Stimulated activated CD4-positive, alpha-beta T cell treated with anti-CD3 and anti-CD28 coated beads, Interleukin-1b, Interleukin-23, amount 100 ng/mL, for 4 hours (primary cell): ENCODE data around the gene PDZD11.
"Not testable (repeated sequence)": the region's sequence is repeated elsewhere in the genome, so short reads cannot be mapped to it uniquely, and the experiment has no call there.

Experiments used
- DNase-seq, 2 donors: peaks; one replicate each; pipeline ENCODE4 v3.0.0-alpha.2; 2020; ENCODE audit warnings: low read depth in 2 of 2

The PDZD11 gene, protein sequence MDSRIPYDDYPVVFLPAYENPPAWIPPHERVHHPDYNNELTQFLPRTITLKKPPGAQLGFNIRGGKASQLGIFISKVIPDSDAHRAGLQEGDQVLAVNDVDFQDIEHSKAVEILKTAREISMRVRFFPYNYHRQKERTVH

DNA sequence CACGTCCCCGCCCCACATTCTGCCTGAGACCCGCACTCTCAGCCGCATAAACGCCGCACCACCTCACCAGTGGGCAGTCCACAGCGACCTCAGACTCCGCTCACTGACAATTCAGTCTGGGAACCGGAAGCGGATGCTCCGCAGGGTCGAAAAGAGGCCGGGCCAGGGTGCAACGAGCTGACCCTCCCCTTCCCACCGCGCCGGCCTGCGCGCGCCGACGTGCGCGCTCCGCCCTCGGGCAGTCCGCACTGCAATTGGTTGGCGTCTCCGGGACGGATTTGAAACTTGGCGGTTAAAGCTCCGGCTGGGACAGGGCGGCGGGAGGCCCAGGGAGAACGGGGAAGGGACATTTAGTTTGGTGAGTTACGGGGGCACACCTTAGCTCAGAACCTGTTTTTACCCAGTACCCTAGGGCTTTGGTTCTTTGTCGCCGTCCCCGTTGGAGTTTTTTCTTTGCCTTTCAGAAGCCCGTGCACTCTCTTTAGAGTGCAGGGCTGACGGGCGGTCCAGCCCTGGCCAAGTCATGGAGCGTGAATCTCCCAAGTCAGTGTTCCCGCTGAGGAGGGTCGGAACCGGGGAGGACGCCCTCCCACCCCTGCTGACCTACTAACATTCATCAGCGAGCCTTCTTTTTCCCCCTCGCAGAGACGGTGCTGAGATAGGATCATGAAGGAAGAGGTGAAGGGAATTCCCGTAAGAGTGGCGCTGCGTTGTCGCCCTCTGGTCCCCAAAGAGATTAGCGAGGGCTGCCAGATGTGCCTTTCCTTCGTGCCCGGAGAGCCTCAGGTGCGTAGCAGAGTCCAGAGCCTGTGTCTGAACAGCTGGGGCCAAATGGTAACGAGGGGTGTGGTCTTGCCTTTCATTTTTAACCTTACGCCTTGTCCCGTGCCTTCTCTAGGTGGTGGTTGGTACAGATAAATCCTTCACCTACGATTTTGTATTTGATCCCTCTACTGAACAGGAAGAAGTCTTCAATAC lies at the start of gene PDZD11, which contains the start of gene KIF4A:
Gene PDZD11, minus strand, starts transcription at position 135 of the 978 bp plus-strand sequence. CDS start 586 bp downstream, outside the sequence.
Gene KIF4A, plus strand, starts transcription at position 312 of the 978 bp plus-strand sequence. Its CDS starts 355 bp downstream, at position 667.
- DNase-seq = peak; percentile 41 to 59

DNA sequence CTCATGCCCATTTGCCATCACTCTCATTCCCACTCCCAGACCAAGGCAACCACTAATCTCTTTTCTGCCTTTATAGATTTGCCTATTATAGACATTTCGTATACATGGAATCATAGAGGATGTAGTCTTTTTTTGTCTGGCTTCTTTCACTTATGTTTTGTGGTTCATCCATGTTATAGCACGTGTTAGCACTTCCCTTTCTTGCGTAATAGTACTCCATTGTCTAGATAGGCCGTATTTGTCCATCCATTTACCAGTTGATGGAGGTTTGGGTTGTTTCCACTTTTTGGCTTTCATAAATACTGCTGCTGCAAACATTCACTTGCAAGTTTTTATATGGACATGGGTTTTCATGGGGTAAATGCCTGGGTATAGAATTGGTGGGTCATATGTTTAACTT lies 48.6 kb upstream of the PDZD11 start:
- no peak for DNase-seq

GRCh38 chrX:70336767-70337166 lies 47.0 kb upstream of the PDZD11 start:
- DNase-seq = no peak

- no peak for DNase-seq
Measured at GRCh38 chrX:70332600-70332999, 42.9 kb upstream of the PDZD11 start.

DNA sequence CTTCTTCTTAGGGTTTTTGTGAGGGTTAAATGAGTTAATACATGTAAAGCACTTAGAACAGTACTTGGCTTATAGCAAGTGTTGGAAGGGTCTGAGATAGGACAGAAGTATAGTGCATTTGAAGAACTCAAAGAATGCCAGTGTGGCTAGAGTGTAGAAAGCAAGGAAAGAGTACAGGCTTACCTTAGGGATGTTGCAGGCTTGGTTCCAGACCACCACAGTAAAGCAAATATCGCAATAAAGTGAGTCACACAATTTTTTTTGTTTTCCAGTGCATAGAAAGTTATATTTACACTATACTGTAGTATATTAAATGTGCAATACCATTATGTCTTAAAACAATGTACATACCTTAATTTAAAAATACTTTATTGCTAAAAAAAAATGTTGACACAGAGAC lies 41.4 kb upstream of the PDZD11 start:
- DNase-seq = no peak

- no peak for DNase-seq
Measured at GRCh38 chrX:70324326-70324725, 34.6 kb upstream of the PDZD11 start.

DNA sequence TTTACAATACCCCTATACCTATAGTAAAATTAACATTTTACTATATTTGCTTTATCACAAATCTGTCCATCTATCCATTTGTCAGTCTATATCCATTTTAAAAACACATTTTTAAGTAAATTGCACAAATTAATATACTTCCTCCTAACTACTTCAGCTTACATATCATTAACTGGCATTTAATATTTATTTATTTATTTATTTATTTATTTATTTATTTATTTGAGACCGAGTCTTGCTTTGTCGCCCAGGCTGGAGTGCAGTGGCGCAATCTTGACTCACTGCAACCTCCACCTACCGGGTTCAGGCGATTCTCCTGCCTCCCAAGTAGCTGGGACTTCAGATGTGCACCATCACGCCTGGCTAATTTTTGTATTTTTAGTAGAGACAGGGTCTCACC lies 33.9 kb upstream of the PDZD11 start:
- not testable (repeated sequence) for DNase-seq

- no peak for DNase-seq
Measured at GRCh38 chrX:70322784-70323183, 33.1 kb upstream of the PDZD11 start.

DNA sequence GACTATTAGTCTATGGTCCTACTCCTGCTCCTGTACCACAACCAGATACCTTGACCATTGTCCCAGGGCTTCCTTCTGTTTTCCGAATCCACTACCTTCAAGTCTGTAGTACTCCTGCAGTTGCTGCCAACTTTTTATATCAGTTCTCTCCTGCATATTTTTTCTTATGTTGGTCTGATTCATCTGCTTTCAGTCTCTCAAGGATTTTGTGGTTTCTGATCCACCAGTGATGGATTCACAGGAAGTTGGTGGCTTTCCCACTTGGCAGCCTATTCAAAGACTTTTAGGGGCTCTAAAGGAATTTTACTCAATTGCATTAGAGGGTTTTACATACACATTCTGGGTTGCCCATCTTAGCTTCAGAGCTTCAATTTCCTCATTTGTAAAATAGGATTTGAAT lies 23.8 kb upstream of the PDZD11 start:
- no peak for DNase-seq

DNA sequence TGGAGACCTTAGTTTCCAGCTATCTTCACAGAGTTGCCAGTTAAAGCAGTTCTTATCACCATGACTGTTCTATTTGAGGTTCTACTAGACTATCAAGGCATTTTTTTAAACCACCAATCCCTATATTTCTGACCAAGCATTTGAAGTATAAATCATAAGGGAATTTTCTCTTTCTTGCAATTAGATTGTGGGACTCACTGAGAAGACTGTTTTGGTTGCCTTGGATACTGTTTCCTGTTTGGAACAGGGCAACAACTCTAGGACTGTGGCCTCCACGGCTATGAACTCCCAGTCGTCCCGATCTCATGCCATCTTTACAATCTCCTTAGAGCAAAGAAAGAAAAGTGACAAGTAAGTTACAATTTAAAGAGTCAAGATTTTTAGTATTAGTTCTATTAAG lies 12.0 kb upstream of the PDZD11 start:
- DNase-seq = no peak

DNA sequence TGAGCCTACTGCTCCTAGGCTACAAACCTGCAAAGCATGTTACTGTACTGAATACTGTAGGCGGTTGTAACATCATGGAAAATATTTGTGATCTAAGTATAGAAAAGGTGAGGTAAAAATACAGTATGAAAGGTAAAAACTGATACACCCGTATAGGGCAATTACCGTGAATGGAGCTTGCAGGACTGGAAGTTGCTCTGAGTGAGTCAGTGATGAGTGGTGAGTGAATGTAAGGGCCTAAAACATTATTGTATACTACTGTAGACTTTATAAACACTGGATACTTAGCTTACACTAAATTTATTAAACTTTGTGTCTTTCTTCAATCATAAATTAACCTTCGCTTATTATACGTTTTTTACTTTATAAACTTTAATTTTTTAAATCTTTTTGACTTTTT lies 3.9 kb upstream of the PDZD11 start:
- no peak for DNase-seq

DNA sequence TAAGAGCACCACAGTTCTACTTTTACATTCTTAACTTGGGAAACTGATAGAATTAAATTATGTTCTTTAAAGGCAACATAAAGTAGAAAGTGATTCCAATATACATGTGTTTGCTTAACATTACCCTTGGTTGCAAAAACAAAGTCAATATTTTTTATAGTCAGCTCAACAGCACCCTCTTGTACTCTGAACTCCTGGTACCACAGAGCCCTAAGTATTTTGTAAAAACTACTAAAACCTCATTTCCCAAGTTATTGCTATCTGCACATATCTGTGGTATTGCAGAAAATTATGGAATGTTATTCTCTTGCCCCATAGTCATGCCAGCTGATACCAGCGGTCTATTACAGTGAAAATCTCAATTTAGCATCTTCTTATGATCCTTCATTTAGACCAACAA lies 3.1 kb upstream of the PDZD11 start:
- DNase-seq = no peak

DNA sequence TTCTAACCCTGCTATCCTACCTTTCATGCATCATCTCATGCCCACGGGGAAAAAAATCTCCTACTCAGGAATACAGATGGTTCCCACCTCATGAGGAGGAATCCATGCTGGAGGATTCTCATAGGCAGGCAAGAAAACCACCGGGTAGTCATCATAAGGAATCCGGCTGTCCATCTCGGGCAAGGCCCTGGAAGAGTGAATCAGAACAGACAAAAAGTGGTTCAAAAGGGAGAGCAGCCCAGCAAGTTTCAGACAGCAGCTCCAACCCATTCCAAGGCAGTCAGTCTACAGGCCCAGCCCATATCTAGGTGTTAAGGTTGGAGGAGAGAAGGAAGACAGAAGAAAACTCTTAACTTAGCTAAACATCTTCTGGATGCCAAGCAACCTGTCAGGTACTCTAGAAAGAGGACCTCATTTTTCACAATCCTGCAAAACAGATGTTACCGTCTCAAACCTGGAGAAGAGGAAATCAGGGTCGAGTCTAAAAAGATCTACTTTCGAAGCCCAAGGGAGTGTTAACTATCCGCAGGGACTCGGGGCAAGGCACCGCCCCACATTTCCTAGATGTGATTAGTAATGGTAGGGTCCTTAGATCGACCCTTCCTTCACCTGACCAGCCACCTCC lies 447 bp downstream of the PDZD11 start:
- no peak for DNase-seq

DNA sequence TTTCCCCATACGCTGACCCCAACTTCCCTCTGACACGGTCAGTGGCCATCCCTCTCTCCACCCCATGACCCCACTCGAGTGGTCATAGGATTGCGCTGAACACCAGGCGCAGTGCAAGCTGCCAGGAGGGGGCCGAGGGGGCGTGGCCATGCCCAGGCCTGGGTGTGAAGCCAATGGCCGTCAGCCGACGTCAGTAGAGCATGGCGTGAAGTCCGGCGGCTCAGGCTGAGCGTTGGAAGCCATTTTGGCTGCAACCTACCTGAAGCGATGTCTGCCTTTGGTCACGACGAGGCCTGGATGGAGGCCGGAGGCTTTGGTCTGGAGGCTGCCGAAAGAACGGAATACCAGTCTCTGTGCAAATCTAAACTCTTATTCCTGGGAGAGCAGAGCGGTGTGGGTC lies 7.8 kb downstream of the PDZD11 start, which contains the start of gene RAB41:
Gene RAB41, plus strand, starts transcription at position 222 of the 400 bp plus-strand sequence. Its CDS starts 46 bp downstream, at position 268.
- no peak for DNase-seq

DNA sequence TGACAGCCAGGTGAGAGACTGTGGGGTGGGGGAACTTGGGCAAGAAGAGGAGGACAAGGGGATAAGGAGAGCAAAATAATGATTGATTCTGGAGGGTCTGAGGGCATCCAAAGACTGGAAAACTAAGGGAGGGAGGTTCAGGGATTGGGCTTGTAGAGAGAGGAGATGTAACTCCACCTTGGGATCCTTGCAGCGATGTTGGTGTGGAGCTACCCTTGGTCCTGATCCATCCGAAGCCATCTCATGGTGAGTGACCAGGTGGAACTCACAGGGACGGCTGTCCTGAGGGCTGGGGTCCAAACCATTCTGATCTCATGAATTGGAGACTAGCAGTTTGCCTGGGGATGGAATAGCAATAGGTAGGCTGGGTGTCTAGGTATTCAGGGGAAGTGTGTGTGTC lies 9.2 kb downstream of the PDZD11 start:
- DNase-seq = no peak

DNA sequence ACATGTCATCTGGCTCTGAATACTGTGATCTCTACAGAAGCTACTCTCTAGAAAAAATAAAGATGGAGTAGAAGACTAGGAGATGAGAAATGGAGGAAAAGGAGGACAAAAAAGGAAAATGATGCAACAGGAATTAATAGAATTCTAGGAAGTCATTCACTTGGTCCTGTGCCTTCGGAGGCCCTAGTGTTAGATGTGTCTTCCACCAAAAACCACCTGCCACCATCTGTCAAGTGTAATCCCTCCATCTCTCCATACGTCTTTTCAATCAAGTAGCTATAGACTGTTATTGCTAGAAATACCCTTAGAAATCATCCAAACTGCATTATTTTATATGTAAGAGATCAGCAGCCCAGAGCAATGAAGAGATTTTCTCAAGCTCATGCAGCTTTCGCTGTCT lies 10.6 kb downstream of the PDZD11 start:
- DNase-seq = no peak

DNA sequence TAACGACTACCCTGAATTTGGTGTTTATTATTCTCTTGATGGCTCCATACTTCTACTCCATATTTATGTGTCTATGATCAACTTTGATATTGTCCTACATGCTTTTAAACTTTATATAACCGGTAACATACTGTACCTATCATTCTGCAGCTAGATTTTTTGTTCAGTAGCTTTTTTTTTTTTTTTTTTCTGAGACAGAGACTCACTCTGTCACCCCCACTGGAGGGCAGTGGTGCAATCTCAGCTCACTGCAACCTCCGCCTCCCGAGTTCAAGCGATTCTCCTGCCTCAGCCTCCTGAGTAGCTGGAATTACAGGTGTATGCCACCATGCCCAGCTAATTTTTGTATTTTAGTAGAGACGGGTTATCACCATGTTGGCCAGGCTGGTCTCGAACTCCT lies 15.7 kb downstream of the PDZD11 start:
- not testable (repeated sequence) for DNase-seq

DNA sequence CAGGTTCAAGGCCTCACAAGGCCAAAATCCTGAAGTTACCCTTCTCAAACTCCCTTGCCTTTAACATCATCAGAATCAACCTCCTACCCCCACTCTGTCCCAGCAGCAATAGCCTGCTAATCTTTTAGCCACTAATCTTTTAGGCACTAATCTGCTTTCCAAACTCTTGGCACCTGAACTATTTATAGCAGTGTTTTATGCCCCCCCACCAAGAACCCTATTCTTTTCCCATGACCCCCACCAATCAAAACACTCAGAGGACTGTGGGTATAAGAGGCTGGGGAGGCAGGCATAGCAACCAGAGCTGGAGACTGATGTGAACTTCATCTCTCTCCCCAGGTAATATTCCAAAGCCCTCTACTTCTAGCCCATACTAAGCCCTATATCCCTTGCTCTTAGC lies 21.7 kb downstream of the PDZD11 start, which contains the start of gene ARR3:
Gene ARR3, plus strand, starts transcription at position 301 of the 400 bp plus-strand sequence. CDS start 1,052 bp downstream, outside the sequence.
- DNase-seq = no peak

GRCh38 chrX:70264784-70265183 lies 24.9 kb downstream of the PDZD11 start:
- no peak for DNase-seq

GRCh38 chrX:70262952-70263567 lies 26.7 kb downstream of the PDZD11 start:
- DNase-seq = peak; percentile 2 to 4

DNA sequence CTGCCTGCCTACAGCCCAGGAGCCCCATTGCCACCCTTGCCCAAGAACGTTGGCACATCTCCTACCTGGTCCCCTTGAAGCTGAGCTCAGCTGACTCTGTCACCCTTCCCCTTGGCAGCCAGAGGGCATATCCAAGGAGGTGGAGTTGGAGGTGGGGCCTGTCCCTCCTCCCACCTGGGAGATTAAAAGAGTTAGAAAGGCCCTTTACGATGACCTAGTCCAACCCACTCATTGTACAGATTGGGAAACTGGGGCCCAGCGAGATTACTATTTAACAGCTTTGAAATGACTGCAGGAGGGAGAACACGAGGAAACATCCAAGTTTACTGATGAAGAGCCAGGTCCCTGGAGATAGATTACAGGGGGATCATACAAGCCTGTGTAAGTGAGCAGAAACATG lies 29.6 kb downstream of the PDZD11 start, which contains the start of gene P2RY4:
Gene P2RY4, minus strand, starts transcription at position 101 of the 400 bp plus-strand sequence. CDS start 580 bp downstream, outside the sequence.
- no peak for DNase-seq
